Measurements from ENCODE around the gene PTPA.

GRCh38 chr9:129109537-129109903 lies 1.7 kb upstream of the PTPA start:
- TF ChIP-seq TAF1 (IDR thresholded peaks at IDR 0.05; ENCODE audit: borderline replicate concordance, insufficient read depth, low read length) (no peak), POLR2AphosphoS5 (IDR thresholded peaks at IDR 0.05; ENCODE audit: low read depth, low read length) (no peak)
